Vagina (tissue), 2 donors: ENCODE measurements around the gene TMIE. TPM values are rescaled to one million over a fixed set of nuclear protein-coding genes. Genes with fewer than 3 reads are reported as not detected.

Experiments
- DNase-seq, 2 donors: peaks; one replicate each; pipeline ENCODE4 v3.0.0-alpha.2; 2017; ENCODE audit errors: extremely low spot score in 2 of 2
- H3K27ac ChIP-seq: fragments of 200-600 bp; sonication (generic); one replicate; pipeline ENCODE4 v1.5.1; 2019
- H3K27me3 ChIP-seq: fragments of 200-600 bp; sonication (generic); one replicate; pipeline ENCODE4 v1.5.1; 2019
- H3K36me3 ChIP-seq, 2 donors: fragments of 200-600 bp; sonication (generic); one replicate each; pipeline ENCODE4 v1.5.1; 2017 to 2019
- H3K4me1 ChIP-seq: fragments of 200-600 bp; sonication (generic); one replicate; pipeline ENCODE4 v1.5.1; 2019
- H3K4me3 ChIP-seq, 2 donors: fragments of 200-600 bp; sonication (generic); 1 replicate in 1 of 2; 2 replicates in 1 of 2; pipeline ENCODE4 v1.5.1; 2016 to 2019
- H3K9me3 ChIP-seq: fragments of 200-600 bp; sonication (generic); one replicate; pipeline ENCODE4 v1.5.1; 2019
- POLR2A ChIP-seq, 2 donors: fragments of 450-650 bp; IDR thresholded peaks; one replicate each; pipeline ENCODE4 v1.6.1; 2017; ENCODE audit warnings: antibody characterized with exemption in 2 of 2, mild to moderate bottlenecking in 2 of 2, moderate library complexity in 2 of 2
- POLR2AphosphoS5 ChIP-seq, 2 donors: sonication (generic); formaldehyde crosslinking; IDR thresholded peaks; one replicate each; pipeline ENCODE4 v1.9.0; 2017; ENCODE audit warnings: antibody characterized with exemption in 2 of 2, mild to moderate bottlenecking in 2 of 2, low read depth in 1 of 2; ENCODE audit not compliant: insufficient read depth in 1 of 2
- intact Hi-C: fragments of 100-400 bp; cut with DNase I; formaldehyde crosslinking; loops from one replicate; pipeline ENCODE4 v1.15.1; 2023
- total RNA-seq: library from RNA; depleted of rRNA; stranded (reverse); fragments of >200 nt; gene quantifications from one replicate; pipeline ENCODE4 v1.2.3, GENCODE V29; 2016
- TF ChIP-seq, protein P1 (sequence below), 3 experiments: fragments of 450-650 bp in 2 of 3; fragments of 200-600 bp in 1 of 3; sonication (generic) in 1 of 3; IDR thresholded peaks; one replicate each; pipeline ENCODE4 v1.5.1; 2017 to 2019; ENCODE audit warnings: antibody characterized with exemption in 3 of 3, mild to moderate bottlenecking in 2 of 3, moderate library complexity in 2 of 3

TMIE gene
- total RNA-seq, 1 donor from 2014 or later = 0.74 TPM

DNA sequence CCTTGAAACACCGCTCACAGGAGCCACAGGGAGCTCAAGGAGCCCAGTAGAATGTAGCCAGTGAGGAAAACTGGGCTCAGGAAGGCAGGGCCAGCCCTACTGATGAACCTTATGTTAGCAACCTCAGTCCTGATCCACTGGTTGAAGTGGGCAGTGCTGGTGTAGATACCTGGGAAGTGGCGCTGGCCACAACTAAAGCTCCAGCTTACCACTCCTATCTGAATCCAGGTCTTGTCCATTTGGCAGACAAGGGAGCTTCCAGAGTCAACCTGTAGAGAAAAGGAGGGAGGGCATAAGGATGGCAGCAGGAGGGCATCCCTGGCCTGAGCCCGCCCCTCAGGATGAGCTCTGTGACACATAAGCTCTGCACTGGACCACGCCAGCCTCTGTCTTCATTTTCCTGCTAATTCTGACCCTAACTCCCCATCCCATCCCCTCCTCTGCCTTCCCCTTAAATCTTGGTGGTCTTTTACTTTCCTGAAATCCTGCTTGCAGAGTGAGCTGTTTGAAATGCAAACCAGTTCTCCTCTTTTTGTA, 18.6 kb downstream of the TMIE start:
- Histone ChIP-seq H3K27me3 (no peaks in the 10 kb centered on the region), H3K9me3 (no peaks in the 10 kb centered on the region), H3K36me3 (no peaks in the 10 kb centered on the region), H3K4me3 (no peak overlapping the region), H3K4me1 (no peaks in the 10 kb centered on the region), H3K27ac (no peak overlapping the region)
- DNase-seq = peak; percentile 65 to 72
- no peak for TF ChIP-seq POLR2AphosphoS5 (IDR thresholded peaks at IDR 0.05; ENCODE audit: insufficient read depth in 1 of 2, low read depth in 1 of 2)
- no peak for TF ChIP-seq POLR2A (IDR thresholded peaks at IDR 0.05)
- TF ChIP-seq, protein P1, sequence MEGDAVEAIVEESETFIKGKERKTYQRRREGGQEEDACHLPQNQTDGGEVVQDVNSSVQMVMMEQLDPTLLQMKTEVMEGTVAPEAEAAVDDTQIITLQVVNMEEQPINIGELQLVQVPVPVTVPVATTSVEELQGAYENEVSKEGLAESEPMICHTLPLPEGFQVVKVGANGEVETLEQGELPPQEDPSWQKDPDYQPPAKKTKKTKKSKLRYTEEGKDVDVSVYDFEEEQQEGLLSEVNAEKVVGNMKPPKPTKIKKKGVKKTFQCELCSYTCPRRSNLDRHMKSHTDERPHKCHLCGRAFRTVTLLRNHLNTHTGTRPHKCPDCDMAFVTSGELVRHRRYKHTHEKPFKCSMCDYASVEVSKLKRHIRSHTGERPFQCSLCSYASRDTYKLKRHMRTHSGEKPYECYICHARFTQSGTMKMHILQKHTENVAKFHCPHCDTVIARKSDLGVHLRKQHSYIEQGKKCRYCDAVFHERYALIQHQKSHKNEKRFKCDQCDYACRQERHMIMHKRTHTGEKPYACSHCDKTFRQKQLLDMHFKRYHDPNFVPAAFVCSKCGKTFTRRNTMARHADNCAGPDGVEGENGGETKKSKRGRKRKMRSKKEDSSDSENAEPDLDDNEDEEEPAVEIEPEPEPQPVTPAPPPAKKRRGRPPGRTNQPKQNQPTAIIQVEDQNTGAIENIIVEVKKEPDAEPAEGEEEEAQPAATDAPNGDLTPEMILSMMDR (IDR thresholded peaks at IDR 0.05) = no peak
- intact Hi-C loops = no loop called here

DNA sequence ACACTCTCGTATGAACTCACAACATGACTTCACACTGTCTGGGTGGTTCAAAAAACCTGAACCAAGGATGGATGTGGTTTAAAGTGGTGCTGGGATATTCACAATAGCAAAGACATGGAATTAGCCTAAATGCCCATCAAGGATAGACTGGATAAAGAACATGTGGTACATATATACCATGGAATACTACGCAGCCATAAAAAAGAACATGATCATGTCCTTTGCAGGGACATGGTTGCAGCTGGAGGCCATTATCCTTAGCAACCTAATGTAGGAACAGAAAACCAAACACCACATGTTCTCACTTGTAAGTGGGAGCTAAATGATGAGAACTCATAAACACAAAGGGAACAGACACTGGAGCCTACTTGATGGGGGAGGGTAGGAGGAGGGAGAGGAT, 19.8 kb downstream of the TMIE start:
- Histone ChIP-seq H3K27ac (no peak overlapping the region), H3K36me3 (no peaks in the 10 kb centered on the region), H3K27me3 (no peaks in the 10 kb centered on the region), H3K4me3 (no peak overlapping the region), H3K4me1 (no peaks in the 10 kb centered on the region), H3K9me3 (no peaks in the 10 kb centered on the region)
- intact Hi-C loops = no loop called here
- no peak for TF ChIP-seq POLR2A (IDR thresholded peaks at IDR 0.05)
- TF ChIP-seq, protein P1 (IDR thresholded peaks at IDR 0.05) = no peak
- DNase-seq = no peak

DNA sequence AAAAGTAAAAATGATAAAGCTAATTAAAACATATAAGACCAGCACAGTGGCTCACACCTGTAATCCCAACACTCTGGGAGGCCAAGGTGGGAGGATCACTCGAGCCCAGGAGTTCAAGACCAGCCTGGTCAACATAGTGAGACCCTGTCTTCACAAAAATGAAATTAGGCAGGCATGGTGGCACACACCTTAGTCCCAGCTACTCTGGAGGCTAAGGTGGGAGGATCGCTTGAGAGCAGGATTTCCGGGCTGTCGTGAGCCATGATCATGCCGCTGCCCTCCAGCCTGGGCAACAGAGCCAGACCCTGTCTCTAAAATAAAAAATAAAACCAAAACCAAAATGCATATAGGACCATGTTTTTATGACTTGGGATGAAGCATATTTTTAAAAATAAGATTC, 21.3 kb downstream of the TMIE start:
- H3K9me3 ChIP-seq = no peaks in the 10 kb centered on the region
- DNase-seq = peak in 1 of 2 donors; percentile 14
- intact Hi-C loops = no loop called here
- H3K4me3 ChIP-seq = no peak overlapping the region
- TF ChIP-seq POLR2AphosphoS5 (IDR thresholded peaks at IDR 0.05; ENCODE audit: insufficient read depth in 1 of 2, low read depth in 1 of 2) (no peak), POLR2A (IDR thresholded peaks at IDR 0.05) (no peak)
- TF ChIP-seq, protein P1 (IDR thresholded peaks at IDR 0.05) = no peak
- no peaks in the 10 kb centered on the region for H3K4me1 ChIP-seq
- H3K27ac ChIP-seq = no peak overlapping the region
- no peaks in the 10 kb centered on the region for H3K27me3 ChIP-seq
- H3K36me3 ChIP-seq = no peaks in the 10 kb centered on the region

DNA sequence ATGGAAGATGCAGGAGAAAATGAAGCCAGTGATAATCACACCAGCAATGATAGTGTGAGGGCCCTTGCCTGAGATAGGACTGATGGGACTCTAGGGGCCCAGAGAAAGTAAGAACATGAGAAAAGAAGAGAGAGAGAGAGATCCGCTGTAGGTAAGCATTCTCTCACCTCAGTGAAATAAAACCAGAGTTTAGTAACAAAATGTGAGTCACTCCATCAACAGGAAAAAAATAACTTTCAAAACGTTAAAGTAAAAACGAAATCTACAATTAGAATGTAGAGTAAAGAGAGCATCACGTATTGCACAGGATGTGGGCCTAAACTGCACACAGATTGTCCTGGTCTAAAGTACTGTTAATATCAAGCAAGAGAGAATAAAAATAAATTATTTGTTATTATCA, 23.2 kb downstream of the TMIE start:
- no peaks in the 10 kb centered on the region for H3K4me1 ChIP-seq
- no peak overlapping the region for H3K27ac ChIP-seq
- H3K27me3 ChIP-seq = no peaks in the 10 kb centered on the region
- no peak overlapping the region for H3K4me3 ChIP-seq
- peak in 1 of 2 donors; percentile 22 for DNase-seq
- no peaks in the 10 kb centered on the region for H3K36me3 ChIP-seq
- TF ChIP-seq, protein P1 (IDR thresholded peaks at IDR 0.05) = no peak
- no peak for TF ChIP-seq POLR2AphosphoS5 (IDR thresholded peaks at IDR 0.05; ENCODE audit: insufficient read depth in 1 of 2, low read depth in 1 of 2)
- no peak for TF ChIP-seq POLR2A (IDR thresholded peaks at IDR 0.05)
- intact Hi-C loops = no loop called here
- no peaks in the 10 kb centered on the region for H3K9me3 ChIP-seq

DNA sequence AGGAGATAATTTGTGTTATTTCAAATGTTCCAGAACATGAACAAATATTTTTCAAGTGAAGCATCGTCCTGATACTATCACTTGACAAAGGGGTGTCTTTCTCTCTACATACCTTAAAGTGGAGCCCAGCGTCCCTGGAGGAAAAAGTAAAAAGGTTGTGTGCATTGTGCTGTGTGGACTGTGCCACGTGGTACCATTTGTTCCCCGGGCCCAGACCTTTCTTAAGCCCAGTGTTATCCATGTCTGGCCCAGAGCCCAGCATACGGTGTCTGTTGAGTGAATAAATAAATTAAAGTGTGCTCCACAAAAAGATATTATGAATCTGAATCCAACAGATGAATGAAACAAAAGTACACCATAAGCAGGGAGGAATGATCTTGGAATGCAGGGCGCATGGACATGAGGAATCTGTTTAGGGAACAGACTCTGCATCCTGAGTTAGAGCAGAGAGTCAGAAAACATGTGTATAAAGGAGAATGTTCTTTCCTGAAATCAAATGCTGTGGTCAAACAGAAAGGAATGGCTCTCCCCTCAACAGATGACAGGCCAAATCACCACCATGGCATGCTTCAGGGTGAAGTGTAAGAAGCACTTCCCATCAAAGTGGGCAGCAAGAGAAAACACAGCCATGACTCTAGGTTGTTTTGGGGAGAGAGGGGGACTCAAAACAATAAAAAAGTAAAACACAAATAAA, 24.6 kb downstream of the TMIE start:
- intact Hi-C loops = no loop called here
- Histone ChIP-seq H3K27me3 (no peaks in the 10 kb centered on the region), H3K36me3 (no peaks in the 10 kb centered on the region), H3K4me3 (no peak overlapping the region), H3K27ac (no peak overlapping the region), H3K9me3 (no peaks in the 10 kb centered on the region), H3K4me1 (no peaks in the 10 kb centered on the region)
- DNase-seq = peak in 1 of 2 donors; percentile 7
- TF ChIP-seq POLR2A (IDR thresholded peaks at IDR 0.05) (no peak), POLR2AphosphoS5 (IDR thresholded peaks at IDR 0.05; ENCODE audit: insufficient read depth in 1 of 2, low read depth in 1 of 2) (no peak)
- TF ChIP-seq, protein P1 (IDR thresholded peaks at IDR 0.05) = no peak
